CD4-positive, alpha-beta T cell (primary cell): ENCODE data around the gene PRKCA. TPM values are rescaled to one million over a fixed set of nuclear protein-coding genes. Genes with fewer than 3 reads are reported as not detected.

Experiments
- ATAC-seq: fragments of 200-7000 bp; cut with Tn5 transposase; one replicate; pipeline ENCODE4 v1.10.0; 2022; ENCODE audit warnings: mild to moderate bottlenecking; ENCODE audit not compliant: poor library complexity
- CTCF ChIA-PET: fragments of 350-600 bp; sonication (Branson Sonifier 250); formaldehyde crosslinking; loops from one replicate; lab custom pipeline; 2021; ENCODE audit warnings: antibody characterized with exemption, inconsistent platforms; lab: Charles Lee
- POLR2A ChIA-PET: fragments of 350-600 bp; sonication (Branson Sonifier 250); formaldehyde crosslinking; loops from one replicate; lab custom pipeline; 2021; ENCODE audit warnings: antibody characterized with exemption, inconsistent platforms; lab: Charles Lee
- DNase-seq, 14 experiments: peaks; one replicate each; pipeline ENCODE4 v3.0.0-alpha.2; 2013 to 2020; ENCODE audit warnings: mixed read lengths in 2 of 14
- H3K27ac ChIP-seq, 2 donors: one replicate each; pipeline versions ENCODE4 v1.5.1 to v1.7.0; 2013; ENCODE audit warnings: low read length in 2 of 2, low read depth in 1 of 2, mild to moderate bottlenecking in 1 of 2
- H3K27me3 ChIP-seq, 2 experiments: 1 replicate in 1 of 2; 2 replicates in 1 of 2; pipeline versions ENCODE4 v1.6.1 to v1.7.0; 2013; ENCODE audit warnings: low read length in 2 of 2, control low read depth in 1 of 2, mild to moderate bottlenecking in 1 of 2, moderate library complexity in 1 of 2; ENCODE audit not compliant: insufficient read depth in 2 of 2, control insufficient read depth in 1 of 2
- H3K36me3 ChIP-seq: one replicate; pipeline ENCODE4 v1.6.1; 2013; ENCODE audit warnings: low read length, control low read depth; ENCODE audit not compliant: insufficient read depth
- H3K4me1 ChIP-seq: one replicate; pipeline ENCODE4 v1.6.1; 2013; ENCODE audit warnings: low read length, control low read depth; ENCODE audit not compliant: insufficient read depth
- H3K4me3 ChIP-seq: one replicate; pipeline ENCODE4 v1.5.1; 2013; ENCODE audit warnings: mild to moderate bottlenecking, low read length, moderate library complexity
- H3K9me3 ChIP-seq, 2 experiments: 1 replicate in 1 of 2; 2 replicates in 1 of 2; pipeline versions ENCODE4 v1.6.1 to v1.7.0; 2013; ENCODE audit warnings: low read length in 2 of 2, mild to moderate bottlenecking in 2 of 2, control low read depth in 1 of 2, moderate library complexity in 1 of 2; ENCODE audit not compliant: control insufficient read depth in 1 of 2, insufficient read depth in 1 of 2
- H3K27ac Mint-ChIP-seq: one replicate; pipeline ENCODE4 v1.8.0; 2020; ENCODE audit warnings: mixed read lengths
- H3K27me3 Mint-ChIP-seq: one replicate; pipeline ENCODE4 v1.8.0; 2021; ENCODE audit warnings: mixed read lengths
- H3K36me3 Mint-ChIP-seq: one replicate; pipeline ENCODE4 v1.8.0; 2021; ENCODE audit warnings: low read depth, mixed read lengths
- H3K4me1 Mint-ChIP-seq: one replicate; pipeline ENCODE4 v1.8.0; 2021; ENCODE audit warnings: low read depth, mixed read lengths
- H3K4me3 Mint-ChIP-seq: one replicate; pipeline ENCODE4 v1.8.0; 2020; ENCODE audit warnings: mild to moderate bottlenecking, mixed read lengths
- H3K9me3 Mint-ChIP-seq: one replicate; pipeline ENCODE4 v1.8.0; 2020; ENCODE audit warnings: mixed read lengths
- CTCF ChIP-seq: fragments of 200-600 bp; IDR thresholded peaks from one replicate; pipeline ENCODE4 v1.8.0; 2022; ENCODE audit warnings: antibody characterized with exemption, mild to moderate bottlenecking
- intact Hi-C, 2 experiments: fragments of 100-400 bp; cut with DNase I in 1 of 2; cut with micrococcal nuclease in 1 of 2; formaldehyde crosslinking; loops; one replicate each; pipeline versions ENCODE4 v1.15.1 to v1.9.0; 2023 to 2025; cut with DNase I, micrococcal nuclease
- total RNA-seq, 174 experiments: library from RNA in 2 of 174; stranded (reverse) in 2 of 174; gene quantifications; one replicate each; pipeline ENCODE4 v1.2.3 and lab custom pipeline; 2021 to 2026

The PRKCA gene
- total RNA-seq, 2 experiments from 2014 or later: 84.8 to 88.6 TPM

GRCh38 chr17:66351033-66351432 is 48.6 kb downstream of the PRKCA start:
- ATAC-seq: no peak
- peaks cover 82% of the 10 kb centered on the region for H3K4me1 Mint-ChIP-seq
- intact Hi-C loops: no loop called here
- DNase-seq: no peak
- H3K4me3 Mint-ChIP-seq: no peak overlapping the region
- Histone ChIP-seq H3K4me3 (no peak overlapping the region), H3K27ac (no peak overlapping the region), H3K9me3 (no peaks in the 10 kb centered on the region), H3K27me3 (no peaks in the 10 kb centered on the region), H3K4me1 (peaks cover 44% of the 10 kb centered on the region), H3K36me3 (no peaks in the 10 kb centered on the region)
- no peaks in the 10 kb centered on the region for H3K36me3 Mint-ChIP-seq
- H3K9me3 Mint-ChIP-seq: no peaks in the 10 kb centered on the region
- H3K27me3 Mint-ChIP-seq: no peaks in the 10 kb centered on the region
- POLR2A ChIA-PET: no interaction called here
- CTCF ChIA-PET: no interaction called here
- TF ChIP-seq CTCF: no peak
- H3K27ac Mint-ChIP-seq: no peak overlapping the region

- Histone ChIP-seq H3K9me3 (no peaks in the 10 kb centered on the region), H3K27ac (no peak overlapping the region), H3K27me3 (no peaks in the 10 kb centered on the region), H3K4me3 (no peak overlapping the region), H3K4me1 (peaks cover 45% of the 10 kb centered on the region), H3K36me3 (no peaks in the 10 kb centered on the region)
- no peaks in the 10 kb centered on the region for H3K36me3 Mint-ChIP-seq
- CTCF ChIA-PET: no interaction called here
- H3K27me3 Mint-ChIP-seq: no peaks in the 10 kb centered on the region
- peaks cover 82% of the 10 kb centered on the region for H3K4me1 Mint-ChIP-seq
- no peak for TF ChIP-seq CTCF
- POLR2A ChIA-PET: no interaction called here
- ATAC-seq (no peak), DNase-seq (no peak)
- H3K27ac Mint-ChIP-seq: no peak overlapping the region
- no peak overlapping the region for H3K4me3 Mint-ChIP-seq
- intact Hi-C loops: no loop called here
- no peaks in the 10 kb centered on the region for H3K9me3 Mint-ChIP-seq
Observed at GRCh38 chr17:66351701-66352100, 49.3 kb downstream of the PRKCA start.

GRCh38 chr17:66353937-66354401 is 51.6 kb downstream of the PRKCA start:
- Mint-ChIP-seq H3K4me3 (no peak overlapping the region), H3K9me3 (no peaks in the 10 kb centered on the region), H3K4me1 (peaks cover 86% of the 10 kb centered on the region), H3K36me3 (no peaks in the 10 kb centered on the region), H3K27me3 (no peaks in the 10 kb centered on the region), H3K27ac (no peak overlapping the region)
- H3K27me3 ChIP-seq: no peaks in the 10 kb centered on the region
- DNase-seq (no peak), ATAC-seq (no peak)
- CTCF ChIA-PET: interaction anchor here (0.8 kb wide), 1 partner anchor 48 kb away, joined by 3 read pairs; no protein-coding TSS in a partner anchor
- POLR2A ChIA-PET: no interaction called here
- peaks cover 42% of the 10 kb centered on the region for H3K4me1 ChIP-seq
- intact Hi-C loops: no loop called here
- no peaks in the 10 kb centered on the region for H3K9me3 ChIP-seq
- no peak overlapping the region for H3K4me3 ChIP-seq
- H3K27ac ChIP-seq: no peak overlapping the region
- no peaks in the 10 kb centered on the region for H3K36me3 ChIP-seq
- no peak for TF ChIP-seq CTCF
